NCI-H524 (cell line): Measurements from ENCODE around the gene SOX13.

Source experiments
- DNase-seq, 2 experiments: peaks; one replicate each; lab custom pipeline; 2025; lab: John Stamatoyannopoulos, UW

The SOX13 gene

GRCh38 chr1:204153667-204154066, 80.8 kb downstream of the SOX13 start:
- DNase-seq = no peak

GRCh38 chr1:204154568-204155255, 81.8 kb downstream of the SOX13 start:
- DNase-seq = no peak

- no peak for DNase-seq
These were observed 83.0 kb downstream of the SOX13 start for GRCh38 chr1:204155881-204156280.

GRCh38 chr1:204157962-204158361, 85.0 kb downstream of the SOX13 start:
- no peak for DNase-seq

- peak in 1 of 2 experiments; percentile 87 for DNase-seq
These were observed 88.9 kb downstream of the SOX13 start for GRCh38 chr1:204161609-204162493.

- DNase-seq = peak; percentile 79 to 87
These were observed 89.7 kb downstream of the SOX13 start for GRCh38 chr1:204162494-204163074.

GRCh38 chr1:204166219-204166618, 93.3 kb downstream of the SOX13 start, which contains the start of gene REN:
REN (minus strand) TSS chr1:204166337; CDS start chr1:204166293, 44 bp downstream.
- no peak for DNase-seq

GRCh38 chr1:204167730-204168129, 94.8 kb downstream of the SOX13 start:
- DNase-seq = no peak

- DNase-seq = peak in 1 of 2 experiments; percentile 11
These were observed 96.9 kb downstream of the SOX13 start for GRCh38 chr1:204169858-204170257.

GRCh38 chr1:204170494-204171155, 97.7 kb downstream of the SOX13 start:
- no peak for DNase-seq

- DNase-seq = no peak
These were observed 98.8 kb downstream of the SOX13 start for GRCh38 chr1:204171751-204172178.

GRCh38 chr1:204172404-204173029, 99.6 kb downstream of the SOX13 start:
- peak; percentile 44 to 78 for DNase-seq

GRCh38 chr1:204174958-204175357, 102.0 kb downstream of the SOX13 start:
- no peak for DNase-seq

GRCh38 chr1:204176049-204176448, 103.1 kb downstream of the SOX13 start:
- DNase-seq = no peak

- DNase-seq = no peak
These were observed 104.2 kb downstream of the SOX13 start for GRCh38 chr1:204177133-204177532.
